Stimulated activated naive B cell treated with anti-CD40 and anti-IgM and Interleukin-4, amounts not matched to agents 10 μg/mL and 1 μg/mL and 100 μg/mL, for 72 hours (primary cell): ENCODE results near the gene CDKN2D.
"Not testable (repeated sequence)": the region's sequence is repeated elsewhere in the genome, so short reads cannot be mapped to it uniquely, and the experiment has no call there.

Experiments used
- ATAC-seq, 2 donors: fragments of 150-1000 bp; cut with Tn5 transposase; replicated peaks; 2 replicates each; pipeline ENCODE4 v1.10.0; 2021; ENCODE audit warnings: moderate library complexity in 1 of 2
- DNase-seq: peaks from one replicate; pipeline ENCODE4 v3.0.0; 2021
- H3K27ac Mint-ChIP-seq: one replicate; pipeline ENCODE4 v1.8.0; 2022; ENCODE audit warnings: mild to moderate bottlenecking, mixed read lengths
- H3K27me3 Mint-ChIP-seq, 2 donors: one replicate each; pipeline ENCODE4 v1.8.0; 2022; ENCODE audit warnings: mixed read lengths in 2 of 2
- H3K36me3 Mint-ChIP-seq, 2 donors: one replicate each; pipeline ENCODE4 v1.8.0; 2022; ENCODE audit warnings: mixed read lengths in 2 of 2, mild to moderate bottlenecking in 1 of 2
- H3K4me1 Mint-ChIP-seq, 2 donors: one replicate each; pipeline ENCODE4 v1.8.0; 2022; ENCODE audit warnings: mixed read lengths in 2 of 2, mild to moderate bottlenecking in 1 of 2
- H3K4me3 Mint-ChIP-seq, 2 donors: one replicate each; pipeline ENCODE4 v1.8.0; 2022; ENCODE audit warnings: mild to moderate bottlenecking in 2 of 2, mixed read lengths in 2 of 2, moderate library complexity in 1 of 2
- H3K9me3 Mint-ChIP-seq, 2 donors: one replicate each; pipeline ENCODE4 v1.8.0; 2022; ENCODE audit warnings: mixed read lengths in 2 of 2, mild to moderate bottlenecking in 1 of 2

CDKN2D gene

GRCh38 chr19:10535613-10536012 is 33.2 kb downstream of the CDKN2D start:
- ATAC-seq: no peak
- H3K9me3 Mint-ChIP-seq: peaks cover 0 to 1% of the 10 kb centered on the region in 2 donors
- no peaks in the 10 kb centered on the region for H3K36me3 Mint-ChIP-seq
- H3K4me3 Mint-ChIP-seq: no peak overlapping the region
- H3K4me1 Mint-ChIP-seq: peaks cover 4 to 9% of the 10 kb centered on the region in 2 donors
- no peak for DNase-seq
- no peak overlapping the region for H3K27ac Mint-ChIP-seq
- peaks cover 21 to 34% of the 10 kb centered on the region in 2 donors for H3K27me3 Mint-ChIP-seq

- H3K27me3 Mint-ChIP-seq: peaks cover 8 to 26% of the 10 kb centered on the region in 2 donors
- DNase-seq (no peak), ATAC-seq (peak in 1 of 2 donors; percentile 33)
- peaks cover 1 to 6% of the 10 kb centered on the region in 2 donors for H3K4me1 Mint-ChIP-seq
- peaks cover 0 to 1% of the 10 kb centered on the region in 2 donors for H3K9me3 Mint-ChIP-seq
- no peak overlapping the region for H3K4me3 Mint-ChIP-seq
- no peak overlapping the region for H3K27ac Mint-ChIP-seq
- no peaks in the 10 kb centered on the region for H3K36me3 Mint-ChIP-seq
These were observed 35.0 kb downstream of the CDKN2D start for GRCh38 chr19:10533646-10534386.

GRCh38 chr19:10532457-10532856 is 36.3 kb downstream of the CDKN2D start:
- H3K27me3 Mint-ChIP-seq: peaks cover 6 to 22% of the 10 kb centered on the region in 2 donors
- no peak for ATAC-seq
- H3K4me3 Mint-ChIP-seq: no peak overlapping the region
- no peak overlapping the region for H3K27ac Mint-ChIP-seq
- peaks cover 0 to 1% of the 10 kb centered on the region in 2 donors for H3K9me3 Mint-ChIP-seq
- no peak for DNase-seq
- H3K36me3 Mint-ChIP-seq: no peaks in the 10 kb centered on the region
- peaks cover 0 to 4% of the 10 kb centered on the region in 2 donors for H3K4me1 Mint-ChIP-seq

GRCh38 chr19:10526887-10527286 is 41.9 kb downstream of the CDKN2D start:
- H3K9me3 Mint-ChIP-seq, H3K4me1 Mint-ChIP-seq, H3K4me3 Mint-ChIP-seq, H3K27ac Mint-ChIP-seq, DNase-seq, H3K36me3 Mint-ChIP-seq, ATAC-seq: not testable (repeated sequence)
- peaks cover 0 to 12% of the 10 kb centered on the region in 2 donors for H3K27me3 Mint-ChIP-seq

GRCh38 chr19:10525636-10526035 is 43.1 kb downstream of the CDKN2D start:
- no peaks in the 10 kb centered on the region for H3K9me3 Mint-ChIP-seq
- no peak overlapping the region for H3K4me3 Mint-ChIP-seq

GRCh38 chr19:10523135-10523636 is 45.6 kb downstream of the CDKN2D start:
- Mint-ChIP-seq H3K4me1 (peaks cover 11 to 14% of the 10 kb centered on the region in 2 donors), H3K36me3 (no peaks in the 10 kb centered on the region), H3K27ac (no peak overlapping the region), H3K9me3 (no peaks in the 10 kb centered on the region), H3K27me3 (peaks cover 23 to 27% of the 10 kb centered on the region in 2 donors), H3K4me3 (no peak overlapping the region)
- DNase-seq (no peak), ATAC-seq (no peak)

More at GRCh38 chr19:10525636-10526035, 43.1 kb downstream of the CDKN2D start:
- ATAC-seq (no peak), DNase-seq (no peak)
- no peaks in the 10 kb centered on the region for H3K4me1 Mint-ChIP-seq
- no peaks in the 10 kb centered on the region for H3K36me3 Mint-ChIP-seq
- no peak overlapping the region for H3K27ac Mint-ChIP-seq
- H3K27me3 Mint-ChIP-seq: peaks cover 4 to 12% of the 10 kb centered on the region in 2 donors

GRCh38 chr19:10521461-10522171 is 47.2 kb downstream of the CDKN2D start:
- H3K27me3 Mint-ChIP-seq: peaks cover 32 to 36% of the 10 kb centered on the region in 2 donors
- no peaks in the 10 kb centered on the region for H3K36me3 Mint-ChIP-seq
- ATAC-seq: no peak
- H3K4me3 Mint-ChIP-seq: no peak overlapping the region
- DNase-seq: no peak
- H3K4me1 Mint-ChIP-seq: peaks cover 17 to 23% of the 10 kb centered on the region in 2 donors
- no peak overlapping the region for H3K27ac Mint-ChIP-seq
- H3K9me3 Mint-ChIP-seq: no peaks in the 10 kb centered on the region

- Mint-ChIP-seq H3K27me3 (peaks cover 39 to 45% of the 10 kb centered on the region in 2 donors), H3K4me1 (peaks cover 17 to 25% of the 10 kb centered on the region in 2 donors), H3K27ac (no peak overlapping the region), H3K36me3 (no peaks in the 10 kb centered on the region), H3K9me3 (no peaks in the 10 kb centered on the region), H3K4me3 (no peak overlapping the region)
- DNase-seq (no peak), ATAC-seq (no peak)
These were observed 48.0 kb downstream of the CDKN2D start for GRCh38 chr19:10520652-10521318.

GRCh38 chr19:10519421-10519820 is 49.4 kb downstream of the CDKN2D start:
- Mint-ChIP-seq H3K4me3 (peak overlapping the region in 1 of 2 donors; percentile 23), H3K36me3 (no peaks in the 10 kb centered on the region), H3K27ac (peak overlapping the region; percentile 10), H3K27me3 (peaks cover 50 to 56% of the 10 kb centered on the region in 2 donors), H3K4me1 (peaks cover 18 to 25% of the 10 kb centered on the region in 2 donors), H3K9me3 (no peaks in the 10 kb centered on the region)
- ATAC-seq (no peak), DNase-seq (no peak)

- Mint-ChIP-seq H3K9me3 (no peaks in the 10 kb centered on the region), H3K4me1 (peaks cover 20 to 30% of the 10 kb centered on the region in 2 donors), H3K4me3 (peak overlapping the region; percentile 64 to 69), H3K27me3 (peaks cover 56 to 64% of the 10 kb centered on the region in 2 donors), H3K36me3 (no peaks in the 10 kb centered on the region), H3K27ac (no peak overlapping the region)
- DNase-seq: no peak
- ATAC-seq: peak in 1 of 2 donors; percentile 27
These were observed 50.1 kb downstream of the CDKN2D start for GRCh38 chr19:10518444-10519361.

- Mint-ChIP-seq H3K27ac (peak overlapping the region; percentile 31), H3K36me3 (no peaks in the 10 kb centered on the region), H3K27me3 (peaks cover 64 to 72% of the 10 kb centered on the region in 2 donors), H3K4me3 (peak overlapping the region; percentile 64 to 69), H3K4me1 (peaks cover 25 to 36% of the 10 kb centered on the region in 2 donors), H3K9me3 (no peaks in the 10 kb centered on the region)
- ATAC-seq (peak; percentile 41 to 48), DNase-seq (no peak)
These were observed 50.9 kb downstream of the CDKN2D start for GRCh38 chr19:10517760-10518443.

GRCh38 chr19:10517361-10517759 is 51.4 kb downstream of the CDKN2D start, which contains the start of gene S1PR5:
TSS of gene S1PR5 (minus strand) at chr19:10517447. CDS start at chr19:10515011, 2,436 bp downstream.
- H3K4me1 Mint-ChIP-seq: peaks cover 25 to 36% of the 10 kb centered on the region in 2 donors
- peak within 1 kb of the TSS; percentile 72 for H3K27ac Mint-ChIP-seq

More at GRCh38 chr19:10517361-10517759, 51.4 kb downstream of the CDKN2D start, which contains the start of gene S1PR5:
- DNase-seq: no peak
- ATAC-seq: peak in 1 of 2 donors; percentile 8
- H3K27me3 Mint-ChIP-seq: peaks cover 66 to 75% of the 10 kb centered on the region in 2 donors
- no peaks in the 10 kb centered on the region for H3K9me3 Mint-ChIP-seq
- H3K4me3 Mint-ChIP-seq: peak within 1 kb of the TSS; percentile 68 to 69
- H3K36me3 Mint-ChIP-seq: no peaks in the 10 kb centered on the region
